ENCODE data around the gene FUOM. TPM values are rescaled to one million over a fixed set of nuclear protein-coding genes. Genes with fewer than 3 reads are reported as not detected.

FUOM gene
- total and polyA plus RNA-seq, 2 donors (not counting 3 experiments of a cell fraction or from before 2014, with no cell fraction given) = 17.4 to 33.9 TPM

DNA sequence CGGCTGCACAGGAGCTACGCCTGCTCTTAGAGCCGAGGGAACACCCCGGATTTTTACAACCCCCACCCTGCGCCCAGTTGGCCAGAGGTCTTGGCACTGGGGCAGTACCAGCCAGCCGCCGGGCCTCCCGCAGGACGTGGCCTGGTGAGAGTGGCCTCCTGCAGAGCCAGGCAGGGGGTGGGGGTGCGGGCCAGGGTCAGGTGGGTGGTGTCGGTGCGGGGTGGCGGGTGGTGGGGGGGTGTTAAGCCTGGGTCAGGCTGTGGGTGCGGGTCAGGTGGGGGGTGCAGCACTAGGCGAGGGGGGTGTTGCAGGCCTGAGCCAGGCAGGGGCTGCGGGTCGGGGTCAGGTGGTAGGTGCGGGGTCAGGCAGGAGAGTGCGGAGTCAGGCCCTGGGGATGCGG lies 14.7 kb upstream of the FUOM start:
- Histone ChIP-seq H3K4me3 (replicated peaks in 1 of 3; ENCODE audit: insufficient read depth in 1 of 3, low read depth in 1 of 3, low read length in 3 of 3) (peak overlapping the region in 1 of 3 experiments; percentile 100), H2AFZ (ENCODE audit: low read depth, low read length) (no peak overlapping the region), H3K9me1 (replicated peaks; ENCODE audit: control insufficient read depth, extremely low read depth, insufficient read depth, low read length) (no peaks in the 10 kb centered on the region), H3K4me1 (ENCODE audit: control insufficient read depth, extremely low read depth, insufficient read depth, low read length) (peaks cover 7% of the 10 kb centered on the region), H3K27ac (ENCODE audit: insufficient read depth, low read depth, low read length) (no peak overlapping the region), H4K20me1 (replicated peaks; ENCODE audit: control insufficient read depth, extremely low read depth, insufficient read depth, low read length) (no peaks in the 10 kb centered on the region), H3K4me2 (ENCODE audit: insufficient read depth, low read length) (no peak overlapping the region), H3K9ac (replicated peaks; ENCODE audit: extremely low read depth, insufficient read depth, low read length) (no peak overlapping the region), H3K36me3 (ENCODE audit: control insufficient read depth in 2 of 2, extremely low read depth in 1 of 2, insufficient read depth in 2 of 2, low read length in 2 of 2) (peaks cover 2 to 20% of the 10 kb centered on the region in 2 experiments), H3K79me2 (ENCODE audit: control insufficient read depth, insufficient read depth, low read length) (peaks cover 2% of the 10 kb centered on the region), H3K9me3 (replicated peaks; ENCODE audit: control insufficient read depth, insufficient read depth, low read length) (no peaks in the 10 kb centered on the region), H3K27me3 (ENCODE audit: control insufficient read depth in 2 of 2, insufficient read depth in 2 of 2, low read length in 2 of 2) (no peaks in the 10 kb centered on the region)
- no TSS peak for BruUV-seq (replicated peaks)
- FAIRE-seq (no peak), DNase-seq (ENCODE audit: low read depth, low spot score) (no peak)
- dilution Hi-C loops (cut with MboI; ENCODE audit: extremely low pct_ligation_motif_present, low sequenced_read_pairs) = no loop called here
- intact Hi-C loops (cut with micrococcal nuclease) = loop anchor here (2.0 to 5.0 kb wide), 2 partner anchors 44 to 65 kb away; partner anchors contain the start of genes TUBGCP2 and ZNF511
- TF ChIP-seq EZH2 (IDR thresholded peaks at IDR 0.05; ENCODE audit: borderline replicate concordance, low read depth, low read length, severe bottlenecking) = no peak
- TF ChIP-seq, protein P1, sequence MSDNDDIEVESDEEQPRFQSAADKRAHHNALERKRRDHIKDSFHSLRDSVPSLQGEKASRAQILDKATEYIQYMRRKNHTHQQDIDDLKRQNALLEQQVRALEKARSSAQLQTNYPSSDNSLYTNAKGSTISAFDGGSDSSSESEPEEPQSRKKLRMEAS (IDR thresholded peaks at IDR 0.05; ENCODE audit: insufficient read depth, insufficient read length) = no peak
- TF ChIP-seq POLR2A (IDR thresholded peaks at IDR 0.05; ENCODE audit: low read depth, low read length) = no peak
- no peak for TF ChIP-seq POLR2AphosphoS5 (IDR thresholded peaks at IDR 0.05; ENCODE audit: insufficient read depth, low read depth, low read length)
- TF ChIP-seq, protein P2, sequence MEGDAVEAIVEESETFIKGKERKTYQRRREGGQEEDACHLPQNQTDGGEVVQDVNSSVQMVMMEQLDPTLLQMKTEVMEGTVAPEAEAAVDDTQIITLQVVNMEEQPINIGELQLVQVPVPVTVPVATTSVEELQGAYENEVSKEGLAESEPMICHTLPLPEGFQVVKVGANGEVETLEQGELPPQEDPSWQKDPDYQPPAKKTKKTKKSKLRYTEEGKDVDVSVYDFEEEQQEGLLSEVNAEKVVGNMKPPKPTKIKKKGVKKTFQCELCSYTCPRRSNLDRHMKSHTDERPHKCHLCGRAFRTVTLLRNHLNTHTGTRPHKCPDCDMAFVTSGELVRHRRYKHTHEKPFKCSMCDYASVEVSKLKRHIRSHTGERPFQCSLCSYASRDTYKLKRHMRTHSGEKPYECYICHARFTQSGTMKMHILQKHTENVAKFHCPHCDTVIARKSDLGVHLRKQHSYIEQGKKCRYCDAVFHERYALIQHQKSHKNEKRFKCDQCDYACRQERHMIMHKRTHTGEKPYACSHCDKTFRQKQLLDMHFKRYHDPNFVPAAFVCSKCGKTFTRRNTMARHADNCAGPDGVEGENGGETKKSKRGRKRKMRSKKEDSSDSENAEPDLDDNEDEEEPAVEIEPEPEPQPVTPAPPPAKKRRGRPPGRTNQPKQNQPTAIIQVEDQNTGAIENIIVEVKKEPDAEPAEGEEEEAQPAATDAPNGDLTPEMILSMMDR (IDR thresholded peaks at IDR 0.05; ENCODE audit: extremely low read depth in 1 of 2, insufficient read depth in 1 of 2, low read depth in 1 of 2, low read length in 2 of 2) = no peak
- TF ChIP-seq MYC (IDR thresholded peaks at IDR 0.05; ENCODE audit: low read depth, low read length) = no peak
- no peak for TF ChIP-seq GATA2 (IDR thresholded peaks at IDR 0.05; ENCODE audit: insufficient read depth, insufficient read length, low read depth, low read length)
- no peak for TF ChIP-seq JUN (IDR thresholded peaks at IDR 0.05; ENCODE audit: borderline replicate concordance, insufficient read depth, insufficient read length, low read depth)
- TF ChIP-seq FOS (IDR thresholded peaks at IDR 0.05; ENCODE audit: borderline replicate concordance, insufficient read depth, low read length) = no peak
- ChIA-PET CTCF (no interaction called here), POLR2A (no interaction called here)

Measured in endothelial cell of umbilical vein (primary cell).